GM18505 (cell line): ENCODE results near the gene PDCL3.

Experiments used
- ATAC-seq: cut with Tn5 transposase; IDR thresholded peaks from one replicate; pipeline ENCODE4 v1.9.1; 2021; ENCODE audit not compliant: unreplicated experiment
- POLR2A ChIP-seq: IDR thresholded peaks from 4 replicates; pipeline ENCODE4 v1.6.1; 2011; ENCODE audit warnings: borderline replicate concordance; ENCODE audit not compliant: insufficient read depth, insufficient read length; ENCODE audit errors: extremely low read depth

Gene PDCL3

DNA sequence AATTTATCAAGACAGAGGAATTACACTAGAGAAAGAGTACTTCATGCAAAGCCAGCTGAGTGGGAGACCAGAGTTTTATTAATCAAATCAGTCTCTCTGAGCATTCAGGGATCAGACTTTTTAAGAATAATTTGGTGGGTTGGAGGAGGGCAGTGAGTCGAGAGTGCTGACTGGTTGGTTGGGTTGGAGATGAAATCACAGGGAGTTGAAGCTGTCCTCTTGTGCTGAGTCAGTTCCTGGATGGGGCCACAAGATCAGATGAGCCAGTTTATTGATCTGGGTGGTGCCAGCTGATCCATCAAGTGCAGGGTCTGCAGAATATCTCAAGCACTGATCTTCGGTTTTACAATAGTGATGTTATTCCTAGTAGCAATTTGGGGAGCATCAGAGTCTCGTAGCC is 21.4 kb upstream of the PDCL3 start:
- no peak for TF ChIP-seq POLR2A
- ATAC-seq = no peak

DNA sequence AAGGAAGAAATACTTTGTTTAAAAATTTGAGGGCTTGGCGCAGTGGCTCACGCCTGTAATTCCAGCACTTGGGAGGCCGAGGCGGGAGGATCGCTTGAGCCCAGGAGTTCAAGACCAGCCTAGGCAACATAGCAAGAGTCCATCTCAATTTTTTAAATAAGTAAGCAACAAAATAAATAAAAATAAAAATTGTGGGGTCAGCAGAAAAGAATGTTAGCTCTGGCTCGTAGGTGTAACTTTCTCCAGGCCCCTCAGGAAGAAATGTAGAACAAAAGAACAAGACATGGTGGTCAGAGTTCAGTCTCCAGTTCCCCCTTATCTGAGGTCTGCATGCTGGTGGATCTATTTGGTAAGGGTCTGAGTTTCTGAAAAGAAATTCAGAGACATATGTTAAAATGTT is 20.4 kb upstream of the PDCL3 start:
- no peak for TF ChIP-seq POLR2A
- no peak for ATAC-seq

GRCh38 chr2:100544911-100545596 is 17.7 kb upstream of the PDCL3 start:
- TF ChIP-seq POLR2A = no peak
- no peak for ATAC-seq

DNA sequence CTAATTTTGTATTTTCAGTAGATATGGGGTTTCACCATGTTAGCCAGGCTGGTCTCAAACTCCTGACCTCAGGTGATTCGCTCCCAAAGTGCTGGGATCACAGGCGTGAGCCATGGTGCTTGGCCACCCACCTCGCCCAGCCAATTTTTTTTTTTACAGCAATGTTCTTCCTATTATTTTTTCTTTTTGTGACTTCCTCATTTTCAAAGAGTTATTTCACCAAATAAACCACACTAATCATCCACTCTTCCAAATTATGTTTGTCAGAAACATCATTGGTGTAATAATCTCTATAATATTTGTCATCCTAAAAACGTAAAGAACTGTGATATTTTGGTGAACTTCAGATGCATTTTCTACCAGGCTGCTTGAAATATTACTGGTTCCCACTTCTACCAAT is 16.3 kb upstream of the PDCL3 start:
- ATAC-seq = no peak
- TF ChIP-seq POLR2A = no peak

DNA sequence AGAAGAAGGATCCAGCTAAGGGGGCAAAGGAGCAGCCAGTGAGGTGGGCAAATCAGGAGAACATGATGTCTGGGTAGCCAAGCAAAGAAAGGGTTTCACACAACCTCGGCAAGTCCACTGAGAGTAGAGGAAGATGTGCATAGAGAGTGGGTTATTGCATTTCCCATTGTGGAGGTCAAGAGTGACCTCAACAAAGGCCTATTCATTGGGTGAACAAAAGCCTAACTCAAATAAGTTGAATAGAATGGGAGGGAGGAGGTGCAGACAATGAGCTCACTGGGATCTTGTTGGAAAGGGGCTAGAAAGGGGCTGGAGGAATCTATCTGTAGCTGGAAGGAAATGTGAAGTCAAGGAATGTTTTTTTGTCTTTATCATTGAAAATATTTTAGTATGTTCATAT is 14.0 kb upstream of the PDCL3 start:
- no peak for TF ChIP-seq POLR2A
- no peak for ATAC-seq

GRCh38 chr2:100551303-100551702 is 11.5 kb upstream of the PDCL3 start:
- no peak for TF ChIP-seq POLR2A
- no peak for ATAC-seq

DNA sequence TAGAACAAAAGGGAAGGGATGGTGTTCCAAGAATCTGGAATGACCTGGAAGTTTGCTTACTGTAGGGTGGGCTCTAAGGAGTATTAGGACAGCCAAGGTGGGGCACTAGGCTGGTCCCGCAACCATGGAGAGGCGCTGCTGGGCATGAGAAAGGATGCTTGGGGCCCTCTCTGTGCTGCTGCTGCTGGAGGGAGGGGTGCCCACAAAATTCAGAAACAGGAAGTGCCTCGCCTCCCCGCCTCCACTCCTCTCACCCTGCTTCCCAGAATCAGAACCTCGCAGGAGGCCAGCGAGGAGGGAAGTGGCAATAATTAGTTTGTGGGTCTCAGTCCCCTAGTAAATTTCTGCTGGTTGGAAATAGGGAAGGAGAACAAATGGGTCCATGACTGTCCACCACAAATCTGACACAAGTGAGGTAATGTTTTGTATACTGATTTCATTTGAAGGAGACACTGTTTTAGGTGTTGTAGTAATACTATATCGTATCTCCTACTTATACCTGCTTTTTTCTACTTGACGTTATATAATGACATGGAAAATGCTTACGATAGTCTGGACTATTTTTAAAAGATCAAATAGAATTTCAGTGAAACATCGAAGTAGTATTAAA is 7.9 kb upstream of the PDCL3 start:
- no peak for TF ChIP-seq POLR2A
- no peak for ATAC-seq

GRCh38 chr2:100556746-100557145 is 6.0 kb upstream of the PDCL3 start:
- no peak for TF ChIP-seq POLR2A
- no peak for ATAC-seq

- ATAC-seq = no peak
- TF ChIP-seq POLR2A = no peak
Observed at GRCh38 chr2:100560216-100560830, 2.5 kb upstream of the PDCL3 start.

DNA sequence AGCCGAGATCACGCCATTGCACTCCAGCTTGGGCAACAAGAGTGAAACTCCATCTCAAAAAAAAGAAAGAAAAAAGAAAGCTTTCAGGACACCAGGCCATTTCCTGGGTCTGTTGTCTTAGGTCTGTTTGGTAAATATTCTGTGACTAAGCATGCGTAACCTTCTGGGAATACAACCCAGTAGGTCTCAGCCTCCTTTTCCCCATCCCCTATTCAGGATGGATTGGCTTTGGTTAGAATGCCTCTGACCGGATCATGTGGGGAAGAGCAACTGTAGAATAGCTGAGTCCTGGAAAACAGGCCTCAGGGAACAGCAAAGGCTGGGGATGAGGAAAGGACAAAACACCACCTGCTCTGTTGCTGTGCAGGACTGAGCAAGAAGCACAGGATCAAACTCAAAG is 1.6 kb upstream of the PDCL3 start:
- no peak for ATAC-seq
- no peak for TF ChIP-seq POLR2A

- TF ChIP-seq POLR2A = no peak
- ATAC-seq = peak; percentile 14
Observed at GRCh38 chr2:100563407-100564247, 834 bp downstream of the PDCL3 start.

DNA sequence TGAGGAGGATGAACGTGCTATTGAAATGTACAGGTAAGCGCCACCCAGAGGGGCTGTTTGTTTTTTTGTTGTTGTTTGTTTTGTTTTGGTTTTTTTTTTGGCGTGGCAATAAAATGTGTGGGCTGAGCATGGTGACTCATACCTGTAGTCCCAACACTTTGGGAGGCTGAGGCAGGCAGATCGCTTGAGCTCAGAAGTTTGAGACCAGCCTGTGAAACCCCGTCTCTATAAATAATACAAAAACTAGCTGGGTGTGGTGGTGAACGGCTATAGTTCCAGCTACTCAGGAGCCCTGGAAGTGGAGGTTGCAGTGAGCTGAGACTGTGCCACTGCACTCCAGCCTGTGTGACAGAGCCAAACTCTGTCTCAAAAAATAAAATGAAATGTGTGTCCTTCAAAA is 6.2 kb downstream of the PDCL3 start:
- TF ChIP-seq POLR2A = no peak
- ATAC-seq = no peak

DNA sequence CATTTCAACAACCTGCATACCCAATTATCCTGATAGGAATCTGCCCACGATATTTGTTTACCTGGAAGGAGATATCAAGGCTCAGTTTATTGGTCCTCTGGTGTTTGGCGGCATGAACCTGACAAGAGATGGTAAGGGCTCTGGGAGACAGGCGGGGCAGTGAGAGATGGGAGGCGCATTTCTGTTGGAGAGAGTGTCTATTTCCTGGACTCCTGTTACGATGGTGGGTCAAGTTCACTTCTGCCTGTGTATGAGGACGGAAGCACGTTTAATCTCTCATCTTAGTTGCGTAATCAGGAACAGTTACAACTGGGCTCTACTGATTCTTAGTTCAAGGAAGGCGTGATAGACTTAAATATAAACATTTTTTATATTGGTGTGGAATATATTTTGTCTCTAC is 8.9 kb downstream of the PDCL3 start:
- no peak for ATAC-seq
- no peak for TF ChIP-seq POLR2A

GRCh38 chr2:100577777-100578176 is 15.0 kb downstream of the PDCL3 start:
- no peak for ATAC-seq
- TF ChIP-seq POLR2A = no peak
